8988T (cell line): Measurements from ENCODE around the gene CLCN2.

Source experiments
- DNase-seq: peaks from one replicate; pipeline ENCODE4 v3.0.0; 2011

CLCN2 gene

GRCh38 chr3:184361532-184361931, at the start of gene CLCN2, which contains the start of gene POLR2H:
CLCN2 (minus strand) TSS chr3:184361605; CDS start chr3:184361479, 126 bp downstream.
POLR2H (plus strand) TSS chr3:184361710; CDS start chr3:184363493, 1,783 bp downstream.
- no peak for DNase-seq

DNA sequence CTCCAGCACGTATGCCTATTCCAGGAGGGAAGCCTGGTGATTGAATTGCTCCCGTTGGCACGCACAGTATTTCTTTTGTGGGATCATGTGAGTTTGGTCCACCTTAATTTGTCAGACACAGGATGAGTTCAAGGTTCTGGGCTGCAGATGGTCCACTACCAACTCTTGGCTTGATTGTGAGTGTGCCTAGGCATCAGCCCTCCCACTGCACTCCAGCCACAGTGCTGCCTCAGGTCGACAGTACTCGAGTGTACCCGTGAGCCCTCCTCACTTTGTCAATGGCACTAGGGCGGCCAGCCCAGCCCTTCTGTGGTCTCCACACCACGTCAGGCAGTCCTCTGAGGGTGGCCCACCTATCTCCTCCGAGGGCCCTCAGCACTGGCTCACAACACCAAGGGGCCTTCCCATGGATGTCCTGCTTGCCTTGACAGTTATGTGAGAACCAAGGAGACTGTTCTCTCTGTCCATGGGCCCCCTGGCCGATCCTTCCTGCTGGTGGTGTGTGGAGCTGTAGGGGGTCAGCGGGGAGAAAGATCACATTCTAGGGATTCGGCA, 48.6 kb upstream of the CLCN2 start:
- no peak for DNase-seq

- no peak for DNase-seq
Observed at GRCh38 chr3:184409331-184409926, 48.0 kb upstream of the CLCN2 start.

DNA sequence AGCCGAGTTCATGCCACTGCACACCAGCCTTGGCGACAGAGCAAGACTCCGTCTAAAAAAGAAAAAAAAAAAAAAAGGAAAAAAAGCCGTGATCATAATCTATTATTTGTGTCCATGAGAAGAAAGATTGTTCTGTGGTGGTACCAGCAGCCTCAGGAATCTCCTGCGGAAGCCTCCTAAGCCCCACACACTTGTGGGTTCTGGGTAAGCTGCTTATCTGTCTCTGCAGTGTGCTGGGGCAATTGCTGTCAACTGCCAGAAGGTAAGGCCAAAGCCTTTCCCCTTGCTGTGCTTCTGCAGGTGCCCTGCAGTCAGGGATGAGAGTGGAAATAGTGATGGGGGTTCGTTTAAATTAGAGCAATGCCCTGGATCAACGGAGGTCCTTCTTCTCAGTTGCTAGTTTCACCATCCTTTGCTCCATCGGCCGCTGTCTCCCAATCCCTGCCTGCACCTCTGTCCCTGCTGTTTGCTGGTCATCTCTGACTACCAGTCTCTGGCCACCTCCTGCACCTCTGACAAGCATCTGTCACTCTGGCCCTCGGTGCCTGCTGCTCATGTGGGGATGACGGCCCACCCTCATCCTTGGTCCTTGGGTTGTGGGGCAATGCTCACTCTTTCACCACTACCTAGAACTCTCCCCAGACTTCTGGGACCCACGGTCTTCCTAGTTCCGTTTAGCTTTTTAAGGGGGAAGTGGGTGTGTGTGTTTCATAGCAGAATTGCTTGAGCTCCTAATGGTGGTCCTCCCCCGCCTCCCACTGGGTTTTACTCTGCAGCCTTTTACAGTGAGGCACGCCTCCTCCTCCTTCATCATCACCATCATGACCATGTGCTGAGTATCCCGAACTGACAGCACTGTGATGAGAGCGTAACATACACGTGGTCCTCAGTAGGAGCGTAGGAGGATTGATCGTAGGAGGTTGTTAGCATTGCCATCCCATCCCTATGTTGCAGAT, 43.9 kb upstream of the CLCN2 start:
- DNase-seq, result no peak

- DNase-seq, result no peak
Observed at GRCh38 chr3:184399410-184399809, 38.0 kb upstream of the CLCN2 start.

DNA sequence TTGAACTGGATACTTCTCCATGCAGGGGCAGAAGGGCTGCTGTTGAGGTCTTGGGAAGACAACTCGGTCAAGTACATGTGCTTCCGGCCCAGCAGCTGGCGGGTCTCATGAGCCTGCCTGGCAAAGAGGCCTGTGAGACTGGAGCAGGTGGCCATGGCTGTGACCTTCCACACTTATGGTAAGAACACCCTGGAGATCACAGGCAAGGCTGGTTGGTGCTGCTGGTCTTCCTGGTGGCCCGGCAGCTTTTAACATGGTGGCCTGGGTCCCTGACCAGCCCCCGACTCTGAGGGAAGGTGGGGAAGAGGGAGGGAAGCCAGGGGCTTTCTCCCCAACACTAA, 33.9 kb upstream of the CLCN2 start:
- no peak for DNase-seq

DNA sequence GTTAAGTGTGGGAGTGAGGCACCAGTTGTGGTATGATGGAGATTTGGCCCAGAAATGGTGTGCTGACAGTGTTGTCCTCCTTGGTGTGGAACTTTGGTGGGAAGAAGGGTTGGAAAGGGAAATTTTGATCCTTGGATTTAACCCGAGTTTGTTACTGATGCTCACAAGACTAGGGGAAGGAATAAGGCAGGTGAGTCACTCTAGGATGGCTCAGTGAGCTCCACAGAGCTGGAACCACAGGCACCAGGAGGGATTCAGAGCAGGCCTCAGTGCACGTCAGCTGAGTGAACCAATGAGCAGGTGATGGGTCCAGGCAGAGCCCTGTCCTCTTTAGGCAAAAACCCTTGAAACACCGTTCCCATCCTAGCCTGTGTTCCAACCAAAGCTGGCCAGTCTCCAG, 29.9 kb upstream of the CLCN2 start:
- DNase-seq, result no peak

GRCh38 chr3:184389935-184390528, 28.6 kb upstream of the CLCN2 start:
- DNase-seq, result no peak

DNA sequence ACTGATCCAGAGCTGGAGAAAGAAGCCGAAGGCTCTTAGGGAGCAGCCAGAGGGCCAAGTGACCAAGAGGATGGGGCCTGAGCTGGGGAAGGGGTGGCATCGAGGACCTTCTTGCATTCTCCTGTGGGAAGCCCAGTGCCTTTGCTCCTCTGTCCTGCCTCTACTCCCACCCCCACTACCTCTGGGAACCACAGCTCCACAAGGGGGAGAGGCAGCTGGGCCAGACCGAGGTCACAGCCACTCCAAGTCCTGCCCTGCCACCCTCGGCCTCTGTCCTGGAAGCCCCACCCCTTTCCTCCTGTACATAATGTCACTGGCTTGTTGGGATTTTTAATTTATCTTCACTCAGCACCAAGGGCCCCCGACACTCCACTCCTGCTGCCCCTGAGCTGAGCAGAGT, 28.0 kb upstream of the CLCN2 start:
- DNase-seq, result no peak

GRCh38 chr3:184388936-184389230, 27.5 kb upstream of the CLCN2 start:
- DNase-seq, result no peak

- DNase-seq, result no peak
Observed at GRCh38 chr3:184388164-184388935, 26.9 kb upstream of the CLCN2 start.

GRCh38 chr3:184387174-184387714, 25.8 kb upstream of the CLCN2 start:
- no peak for DNase-seq

- DNase-seq, result no peak
Observed at GRCh38 chr3:184386047-184386806, 24.8 kb upstream of the CLCN2 start.

DNA sequence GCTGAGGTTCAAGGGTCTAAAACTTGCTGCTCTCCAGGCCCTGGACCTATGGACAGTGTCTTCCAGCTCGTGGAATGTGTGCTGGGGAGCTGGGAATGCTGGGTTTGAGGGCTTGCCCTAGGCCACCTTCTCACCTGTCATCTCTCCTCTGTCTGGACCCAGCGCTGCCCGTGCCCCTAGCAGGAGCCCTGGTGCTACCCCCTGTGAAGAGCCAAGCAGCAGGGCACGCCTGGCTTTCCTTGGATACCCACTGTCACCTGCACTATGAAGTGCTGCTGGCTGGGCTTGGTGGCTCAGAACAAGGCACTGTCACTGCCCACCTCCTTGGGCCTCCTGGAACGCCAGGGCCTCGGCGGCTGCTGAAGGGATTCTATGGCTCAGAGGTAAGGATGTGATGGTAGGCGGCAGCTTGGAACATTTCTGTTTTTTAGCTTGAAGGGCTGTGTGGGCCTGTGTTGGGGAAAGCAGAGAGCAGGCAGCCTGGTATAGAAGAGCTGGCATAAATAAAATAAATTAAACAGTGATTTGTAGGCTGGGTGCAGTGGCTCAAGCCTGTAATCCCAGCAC, 23.5 kb upstream of the CLCN2 start:
- no peak for DNase-seq

DNA sequence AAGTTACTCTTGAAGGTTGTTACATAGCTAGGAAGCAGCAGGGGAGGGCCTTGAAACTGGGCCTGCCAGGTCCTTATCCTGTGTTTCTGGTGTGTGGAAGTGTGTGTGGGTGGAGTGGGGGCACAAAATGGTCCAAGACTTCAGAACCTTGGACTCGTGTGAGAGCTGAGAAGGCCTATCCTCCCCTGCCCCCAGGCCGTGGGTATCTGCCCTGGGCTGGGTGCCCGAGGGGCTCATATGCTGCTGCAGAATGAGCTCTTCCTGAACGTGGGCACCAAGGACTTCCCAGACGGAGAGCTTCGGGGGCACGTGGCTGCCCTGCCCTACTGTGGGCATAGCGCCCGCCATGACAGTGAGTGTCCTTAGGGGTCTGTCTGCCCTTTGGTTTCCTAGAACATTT, 22.9 kb upstream of the CLCN2 start:
- no peak for DNase-seq

DNA sequence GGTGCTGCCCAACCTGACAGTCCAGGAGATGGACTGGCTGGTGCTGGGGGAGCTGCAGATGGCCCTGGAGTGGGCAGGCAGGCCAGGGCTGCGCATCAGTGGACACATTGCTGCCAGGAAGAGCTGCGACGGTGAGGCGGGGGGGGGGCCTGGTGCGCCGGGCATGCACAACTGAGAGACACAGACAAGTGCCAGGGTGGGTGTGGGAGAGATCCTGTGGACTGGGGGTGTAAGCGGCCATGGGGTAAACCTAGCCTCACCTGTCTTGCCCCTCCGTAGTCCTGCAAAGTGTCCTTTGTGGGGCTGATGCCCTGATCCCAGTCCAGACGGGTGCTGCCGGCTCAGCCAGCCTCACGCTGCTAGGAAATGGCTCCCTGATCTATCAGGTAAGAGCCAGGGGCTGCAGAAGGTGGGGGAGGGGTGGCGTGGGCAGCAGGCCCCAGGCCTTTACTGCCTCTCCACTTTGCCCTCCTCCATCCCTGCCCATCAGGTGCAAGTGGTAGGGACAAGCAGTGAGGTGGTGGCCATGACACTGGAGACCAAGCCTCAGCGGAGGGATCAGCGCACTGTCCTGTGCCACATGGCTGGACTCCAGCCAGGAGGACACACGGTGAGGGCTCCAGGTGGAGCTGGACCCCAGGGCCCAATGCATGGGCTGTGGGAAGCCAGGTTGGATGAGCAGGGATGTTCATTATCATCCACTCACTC, 21.8 kb upstream of the CLCN2 start:
- no peak for DNase-seq

DNA sequence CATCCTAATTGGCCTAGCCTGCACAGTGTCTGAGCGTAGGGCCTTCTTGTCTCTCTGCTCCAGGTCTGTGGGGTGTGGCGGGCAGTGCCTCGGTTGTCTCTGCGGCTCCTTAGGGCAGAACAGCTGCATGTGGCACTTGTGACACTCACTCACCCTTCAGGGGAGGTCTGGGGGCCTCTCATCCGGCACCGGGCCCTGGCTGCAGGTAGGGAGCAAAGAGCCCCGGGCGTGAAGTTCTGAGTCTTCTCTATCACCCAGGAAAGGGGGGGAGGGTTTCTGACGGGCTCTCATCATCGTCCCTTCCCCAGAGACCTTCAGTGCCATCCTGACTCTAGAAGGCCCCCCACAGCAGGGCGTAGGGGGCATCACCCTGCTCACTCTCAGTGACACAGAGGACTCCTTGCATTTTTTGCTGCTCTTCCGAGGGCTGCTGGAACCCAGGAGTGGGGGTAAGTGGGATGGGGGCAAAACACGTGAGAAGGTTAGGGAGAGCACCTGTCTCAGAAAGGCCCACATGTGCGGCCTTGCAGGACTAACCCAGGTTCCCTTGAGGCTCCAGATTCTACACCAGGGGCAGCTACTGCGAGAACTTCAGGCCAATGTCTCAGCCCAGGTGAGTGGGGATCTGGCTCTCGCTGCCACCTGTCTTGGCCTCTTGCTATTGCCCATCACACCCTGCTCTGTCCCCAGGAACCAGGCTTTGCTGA, 21.1 kb upstream of the CLCN2 start:
- no peak for DNase-seq

DNA sequence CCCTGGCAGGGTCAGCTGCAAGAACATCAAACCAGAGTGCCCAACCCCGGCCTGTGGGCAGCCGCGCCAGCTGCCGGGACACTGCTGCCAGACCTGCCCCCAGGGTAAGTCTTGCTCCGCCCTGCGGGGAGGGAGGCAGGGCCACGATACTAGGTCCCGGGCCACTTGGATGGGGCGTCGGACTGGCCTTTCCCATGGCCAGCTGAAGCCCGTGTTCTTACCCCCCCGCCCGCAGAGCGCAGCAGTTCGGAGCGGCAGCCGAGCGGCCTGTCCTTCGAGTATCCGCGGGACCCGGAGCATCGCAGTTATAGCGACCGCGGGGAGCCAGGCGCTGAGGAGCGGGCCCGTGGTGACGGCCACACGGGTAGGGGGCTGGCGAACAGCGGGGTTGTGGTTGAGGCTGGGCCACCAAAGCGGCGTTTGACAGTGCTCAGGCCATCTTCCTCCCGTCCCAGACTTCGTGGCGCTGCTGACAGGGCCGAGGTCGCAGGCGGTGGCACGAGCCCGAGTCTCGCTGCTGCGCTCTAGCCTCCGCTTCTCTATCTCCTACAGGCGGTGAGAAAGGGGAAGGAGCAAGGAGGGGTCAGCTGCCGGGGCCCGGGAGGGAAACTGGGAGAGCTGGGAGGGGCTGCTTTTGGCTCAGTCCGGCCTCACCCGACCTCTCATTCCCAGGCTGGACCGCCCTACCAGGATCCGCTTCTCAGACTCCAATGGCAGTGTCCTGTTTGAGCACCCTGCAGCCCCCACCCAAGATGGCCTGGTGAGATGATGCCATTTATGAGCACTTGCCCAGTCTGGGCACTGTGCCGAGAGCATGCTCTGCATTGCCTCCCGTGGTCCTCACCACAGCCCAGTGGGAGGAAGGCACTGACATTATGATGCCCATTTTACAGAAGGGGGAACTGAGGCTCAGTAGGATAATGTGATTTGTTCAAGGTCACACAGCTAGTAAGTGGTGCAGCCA, 20.1 kb upstream of the CLCN2 start:
- no peak for DNase-seq

GRCh38 chr3:184380627-184381260, 19.3 kb upstream of the CLCN2 start:
- no peak for DNase-seq
